OCI-LY3 (cell line): ENCODE results near the gene HOXA1.

Source experiments
- EZH2phosphoT487 ChIP-seq: fragments of 200-600 bp; shearing (Covaris generic); IDR thresholded peaks from 2 replicates; pipeline ENCODE4 v1.6.1; 2018; ENCODE audit warnings: antibody characterized with exemption, mixed run types, low read depth
- TF ChIP-seq, protein P1 (sequence below): fragments of 200-600, 300-600 bp; sonication (generic); IDR thresholded peaks from 2 replicates; pipeline ENCODE4 v1.5.1; 2014; ENCODE audit warnings: antibody characterized with exemption, low read length, low read depth

DNA sequence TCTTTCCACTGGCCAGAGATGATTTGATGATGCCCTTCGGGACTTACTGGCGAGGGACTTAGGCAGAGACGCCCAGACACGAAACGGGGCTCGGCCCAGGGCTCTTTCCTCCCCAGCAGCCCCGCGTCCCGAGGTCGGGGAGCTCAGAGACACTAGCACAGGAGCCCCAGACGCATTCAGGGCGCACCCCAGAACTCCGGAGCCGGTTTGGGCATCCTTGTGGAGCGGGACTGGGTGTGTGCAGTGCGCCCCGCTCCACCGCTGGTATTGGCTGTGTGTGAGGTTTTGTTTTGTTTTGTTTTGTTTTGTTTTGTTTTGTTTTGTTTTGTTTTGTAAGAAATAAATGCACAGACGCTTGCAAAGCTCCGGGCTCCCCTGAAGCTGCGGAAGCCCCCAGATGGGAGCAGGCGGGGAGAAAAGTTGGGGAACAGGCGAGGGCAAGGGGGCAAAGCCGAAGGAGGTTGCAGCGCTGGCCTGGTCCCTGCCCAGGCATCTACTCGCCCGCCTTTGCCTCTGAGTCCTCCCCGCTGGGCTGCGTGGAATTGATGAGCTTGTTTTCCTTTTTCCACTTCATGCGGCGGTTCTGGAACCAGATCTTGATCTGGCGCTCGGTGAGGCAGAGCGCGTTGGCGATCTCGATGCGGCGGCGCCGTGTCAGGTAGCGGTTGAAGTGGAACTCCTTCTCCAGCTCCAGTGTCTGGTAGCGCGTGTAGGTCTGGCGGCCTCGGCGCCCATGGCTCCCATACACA is 49.5 kb upstream of the HOXA1 start:
- TF ChIP-seq, protein P1, sequence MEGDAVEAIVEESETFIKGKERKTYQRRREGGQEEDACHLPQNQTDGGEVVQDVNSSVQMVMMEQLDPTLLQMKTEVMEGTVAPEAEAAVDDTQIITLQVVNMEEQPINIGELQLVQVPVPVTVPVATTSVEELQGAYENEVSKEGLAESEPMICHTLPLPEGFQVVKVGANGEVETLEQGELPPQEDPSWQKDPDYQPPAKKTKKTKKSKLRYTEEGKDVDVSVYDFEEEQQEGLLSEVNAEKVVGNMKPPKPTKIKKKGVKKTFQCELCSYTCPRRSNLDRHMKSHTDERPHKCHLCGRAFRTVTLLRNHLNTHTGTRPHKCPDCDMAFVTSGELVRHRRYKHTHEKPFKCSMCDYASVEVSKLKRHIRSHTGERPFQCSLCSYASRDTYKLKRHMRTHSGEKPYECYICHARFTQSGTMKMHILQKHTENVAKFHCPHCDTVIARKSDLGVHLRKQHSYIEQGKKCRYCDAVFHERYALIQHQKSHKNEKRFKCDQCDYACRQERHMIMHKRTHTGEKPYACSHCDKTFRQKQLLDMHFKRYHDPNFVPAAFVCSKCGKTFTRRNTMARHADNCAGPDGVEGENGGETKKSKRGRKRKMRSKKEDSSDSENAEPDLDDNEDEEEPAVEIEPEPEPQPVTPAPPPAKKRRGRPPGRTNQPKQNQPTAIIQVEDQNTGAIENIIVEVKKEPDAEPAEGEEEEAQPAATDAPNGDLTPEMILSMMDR, result no peak
- TF ChIP-seq EZH2phosphoT487, result no peak
